Heart left ventricle (tissue), 13 donors: ENCODE results near the gene CHKA.

Experiments
- POLR2A ChIP-seq, 2 donors: fragments of 450-650 bp; IDR thresholded peaks; one replicate each; pipeline ENCODE4 v1.6.1; 2017; ENCODE audit warnings: antibody characterized with exemption in 2 of 2, mild to moderate bottlenecking in 2 of 2, moderate library complexity in 2 of 2
- TF ChIP-seq, protein P1 (sequence below), 12 donors: fragments of 200-600 bp; sonication (generic) in 4 of 12; IDR thresholded peaks; one replicate each; pipeline versions ENCODE4 v1.5.0 to v1.8.0; 2018 to 2022; ENCODE audit warnings: antibody characterized with exemption in 12 of 12, mild to moderate bottlenecking in 5 of 12
- donor health status: ischemic (EF 13 %, LVEDD 7.1; RV severe dilation, severe dysfunction).
- donor health status: DM: no; HTN: yes; CAD: no.
- donor health status: DM: no; HTN: no; CAD: no.
- donor health status: ischemic (EF 25% LVEDD 6.9; RV normal size, moderate dysfunction).
- donor health status: ischemic (EF 25% LVEDD 5.7; RV mildly dilated, moderate dysfunction).
- donor health status: ischemic (EF 35%, LVEDD 5.7; RV mildly dilated, moderate dysfunction).
- donor health status: nonischemic (EF 11% LVEDD 7.7; RV severe dilation, severe dysfunction).
- donor health status: DM: yes; HTN: yes; CAD: no.
- donor health status: PGD.
- donor health status: ischemic (EF 29% LVEDD 5.4; RV normal size, mild dysfunction).
- donor health status: nonischemic (EF 23%, LVEDD 6.1; RV moderate dilation, normal function).

GRCh38 chr11:68128682-68129327 is 7.6 kb upstream of the CHKA start:
- no peak for TF ChIP-seq POLR2A (IDR thresholded peaks at IDR 0.05)
- TF ChIP-seq, protein P1, sequence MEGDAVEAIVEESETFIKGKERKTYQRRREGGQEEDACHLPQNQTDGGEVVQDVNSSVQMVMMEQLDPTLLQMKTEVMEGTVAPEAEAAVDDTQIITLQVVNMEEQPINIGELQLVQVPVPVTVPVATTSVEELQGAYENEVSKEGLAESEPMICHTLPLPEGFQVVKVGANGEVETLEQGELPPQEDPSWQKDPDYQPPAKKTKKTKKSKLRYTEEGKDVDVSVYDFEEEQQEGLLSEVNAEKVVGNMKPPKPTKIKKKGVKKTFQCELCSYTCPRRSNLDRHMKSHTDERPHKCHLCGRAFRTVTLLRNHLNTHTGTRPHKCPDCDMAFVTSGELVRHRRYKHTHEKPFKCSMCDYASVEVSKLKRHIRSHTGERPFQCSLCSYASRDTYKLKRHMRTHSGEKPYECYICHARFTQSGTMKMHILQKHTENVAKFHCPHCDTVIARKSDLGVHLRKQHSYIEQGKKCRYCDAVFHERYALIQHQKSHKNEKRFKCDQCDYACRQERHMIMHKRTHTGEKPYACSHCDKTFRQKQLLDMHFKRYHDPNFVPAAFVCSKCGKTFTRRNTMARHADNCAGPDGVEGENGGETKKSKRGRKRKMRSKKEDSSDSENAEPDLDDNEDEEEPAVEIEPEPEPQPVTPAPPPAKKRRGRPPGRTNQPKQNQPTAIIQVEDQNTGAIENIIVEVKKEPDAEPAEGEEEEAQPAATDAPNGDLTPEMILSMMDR (IDR thresholded peaks at IDR 0.05): no peak
